Esophagus squamous epithelium (tissue), 5 donors: ENCODE data around the gene TCAP. TPM values are rescaled to one million over a fixed set of nuclear protein-coding genes. Genes with fewer than 3 reads are reported as not detected.

Experiments used
- DNase-seq: peaks from one replicate; lab custom pipeline; 2025; lab: John Stamatoyannopoulos, UW
- H3K27ac ChIP-seq, 4 donors: fragments of 200-600 bp; sonication (generic); one replicate each; pipeline ENCODE4 v1.5.1; 2016 to 2019; ENCODE audit warnings: mild to moderate bottlenecking in 1 of 4
- H3K27me3 ChIP-seq, 4 donors: fragments of 200-600 bp; sonication (generic); 1 replicate in 3 of 4; 2 replicates in 1 of 4; pipeline versions ENCODE4 v1.5.1 to v1.6.0; 2017 to 2021; ENCODE audit warnings: antibody characterized with exemption in 1 of 4
- H3K36me3 ChIP-seq, 3 donors: fragments of 200-600 bp; sonication (generic); one replicate each; pipeline ENCODE4 v1.5.1; 2016 to 2019
- H3K4me1 ChIP-seq, 3 donors: fragments of 200-600 bp; sonication (generic); one replicate each; pipeline ENCODE4 v1.5.1; 2017 to 2019
- H3K4me3 ChIP-seq, 4 donors: fragments of 200-600 bp; sonication (generic); 1 replicate in 3 of 4; 2 replicates in 1 of 4; pipeline ENCODE4 v1.5.1; 2016 to 2019; ENCODE audit warnings: mild to moderate bottlenecking in 2 of 4, moderate library complexity in 1 of 4
- H3K9me3 ChIP-seq, 3 donors: fragments of 200-600 bp; sonication (generic); one replicate each; pipeline ENCODE4 v1.5.1; 2016 to 2019
- POLR2A ChIP-seq, 4 donors: fragments of 450-650 bp; IDR thresholded peaks; one replicate each; pipeline ENCODE4 v1.6.1; 2017; ENCODE audit warnings: antibody characterized with exemption in 4 of 4, mild to moderate bottlenecking in 4 of 4, moderate library complexity in 3 of 4
- WGBS, 2 donors: methylation state at CpG; one replicate each; pipeline ENCODE4 v1.1.5; 2018; 5-methylcytosine and 5-hydroxymethylcytosine counted together
- intact Hi-C: fragments of 100-400 bp; cut with DNase I; formaldehyde crosslinking; loops from one replicate; pipeline ENCODE4 v1.15.0; 2022
- total RNA-seq, 4 donors: library from RNA; depleted of rRNA; stranded (reverse); fragments of >200 nt; gene quantifications; one replicate each; pipeline ENCODE4 v1.1.0, GENCODE V29; 2016
- TF ChIP-seq, protein P1 (sequence below), 6 experiments: fragments of 450-650 bp in 4 of 6; fragments of 200-600 bp in 2 of 6; sonication (generic) in 2 of 6; IDR thresholded peaks; one replicate each; pipeline ENCODE4 v1.5.1; 2016 to 2019; ENCODE audit warnings: antibody characterized with exemption in 6 of 6, mild to moderate bottlenecking in 4 of 6, moderate library complexity in 4 of 6
- donor health status: DM: yes; HTN: yes; CAD: no.

TCAP gene
- total RNA-seq, 4 donors from 2014 or later, result 0.11 to 0.57 (median 0.29) TPM

DNA sequence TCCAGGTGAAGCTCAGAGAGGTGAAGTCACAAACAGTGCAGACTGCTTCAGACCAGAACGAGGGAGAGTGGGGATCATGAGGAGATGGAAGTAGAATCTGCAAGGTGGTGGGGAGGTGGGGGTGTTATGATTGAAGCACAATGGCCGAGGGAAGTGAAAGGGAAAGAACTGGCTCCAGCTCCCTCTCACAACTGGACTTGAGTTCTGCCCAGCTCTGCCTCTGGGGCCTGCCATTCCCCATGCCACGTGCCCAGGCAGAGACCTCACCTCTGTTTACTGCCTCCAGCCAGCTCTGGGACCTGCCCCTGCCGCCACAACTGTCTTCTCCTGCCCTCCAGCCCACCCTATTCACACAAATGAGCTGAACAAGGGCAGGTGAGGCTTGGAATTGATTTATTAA, 5.6 kb downstream of the TCAP start:
- intact Hi-C loops, result no loop called here
- Histone ChIP-seq H3K27me3 (peaks cover 0 to 60% (median 3%) of the 10 kb centered on the region in 4 donors), H3K4me3 (no peak overlapping the region), H3K9me3 (no peaks in the 10 kb centered on the region), H3K27ac (no peak overlapping the region), H3K36me3 (no peaks in the 10 kb centered on the region), H3K4me1 (peaks cover 38 to 78% (median 50%) of the 10 kb centered on the region in 3 donors)
- WGBS, 2 donors, result 36 to 37% methylated on average over 2 to 3 of the region's 4 CpGs
- DNase-seq, result no peak
- no peak for TF ChIP-seq POLR2A (IDR thresholded peaks at IDR 0.05)
- TF ChIP-seq, protein P1, sequence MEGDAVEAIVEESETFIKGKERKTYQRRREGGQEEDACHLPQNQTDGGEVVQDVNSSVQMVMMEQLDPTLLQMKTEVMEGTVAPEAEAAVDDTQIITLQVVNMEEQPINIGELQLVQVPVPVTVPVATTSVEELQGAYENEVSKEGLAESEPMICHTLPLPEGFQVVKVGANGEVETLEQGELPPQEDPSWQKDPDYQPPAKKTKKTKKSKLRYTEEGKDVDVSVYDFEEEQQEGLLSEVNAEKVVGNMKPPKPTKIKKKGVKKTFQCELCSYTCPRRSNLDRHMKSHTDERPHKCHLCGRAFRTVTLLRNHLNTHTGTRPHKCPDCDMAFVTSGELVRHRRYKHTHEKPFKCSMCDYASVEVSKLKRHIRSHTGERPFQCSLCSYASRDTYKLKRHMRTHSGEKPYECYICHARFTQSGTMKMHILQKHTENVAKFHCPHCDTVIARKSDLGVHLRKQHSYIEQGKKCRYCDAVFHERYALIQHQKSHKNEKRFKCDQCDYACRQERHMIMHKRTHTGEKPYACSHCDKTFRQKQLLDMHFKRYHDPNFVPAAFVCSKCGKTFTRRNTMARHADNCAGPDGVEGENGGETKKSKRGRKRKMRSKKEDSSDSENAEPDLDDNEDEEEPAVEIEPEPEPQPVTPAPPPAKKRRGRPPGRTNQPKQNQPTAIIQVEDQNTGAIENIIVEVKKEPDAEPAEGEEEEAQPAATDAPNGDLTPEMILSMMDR (IDR thresholded peaks at IDR 0.05), result no peak

DNA sequence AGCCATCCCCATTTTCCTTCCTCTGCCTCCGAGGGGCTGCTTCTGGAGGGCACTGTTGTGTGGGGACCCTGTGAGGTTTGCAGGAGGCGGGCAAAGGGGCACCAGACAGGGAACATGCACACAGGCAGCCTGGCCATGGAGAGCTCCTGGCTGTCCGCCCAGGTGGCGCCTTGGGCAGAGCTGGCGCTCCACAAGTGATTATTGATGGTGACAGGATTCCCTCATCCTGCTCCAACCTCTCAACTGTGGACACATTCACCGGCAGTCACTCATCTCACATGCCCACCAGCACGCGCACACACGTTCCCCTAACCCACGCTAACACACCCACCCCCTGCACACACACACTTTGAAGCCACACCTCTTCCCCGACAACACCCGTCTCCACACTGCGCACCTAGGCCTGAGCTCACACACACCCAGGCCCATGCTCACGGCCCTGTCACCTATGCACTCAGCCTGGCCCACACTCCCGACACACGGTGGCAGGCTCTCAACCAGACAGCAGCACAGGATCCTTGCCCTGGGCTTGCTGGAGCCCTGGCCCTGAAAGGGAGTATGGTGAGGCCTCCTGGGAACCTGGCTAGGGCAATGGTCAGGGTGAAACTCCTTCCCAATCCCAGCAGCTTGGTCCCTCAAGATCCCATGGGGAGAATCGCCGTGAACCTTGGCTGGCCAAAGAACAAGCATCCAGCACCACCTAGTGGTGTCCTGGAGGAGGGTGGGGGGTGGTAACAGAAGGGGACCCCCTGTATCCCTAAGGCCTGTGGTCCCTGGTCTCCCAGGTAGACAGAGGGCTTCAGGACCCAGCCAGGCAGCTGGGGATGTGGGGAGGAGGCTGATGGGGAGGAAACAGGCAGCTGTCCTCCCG, 6.7 kb downstream of the TCAP start:
- 47 to 49% methylated on average over 9 to 12 of the region's 19 CpGs for WGBS, 2 donors
- TF ChIP-seq, protein P1 (IDR thresholded peaks at IDR 0.05), result peak; percentile 30 to 63 (median 46)
- no peak for TF ChIP-seq POLR2A (IDR thresholded peaks at IDR 0.05)
- intact Hi-C loops, result no loop called here
- H3K27me3 ChIP-seq, result peaks cover 0 to 48% (median 3%) of the 10 kb centered on the region in 4 donors
- no peak for DNase-seq
- peak overlapping the region in 3 of 4 donors; percentile 41 to 69 (median 63) for H3K27ac ChIP-seq
- peaks cover 42 to 78% (median 56%) of the 10 kb centered on the region in 3 donors for H3K4me1 ChIP-seq
- H3K36me3 ChIP-seq, result peaks cover 0 to 7% (median 0%) of the 10 kb centered on the region in 3 donors
- no peak overlapping the region for H3K4me3 ChIP-seq
- H3K9me3 ChIP-seq, result no peaks in the 10 kb centered on the region

DNA sequence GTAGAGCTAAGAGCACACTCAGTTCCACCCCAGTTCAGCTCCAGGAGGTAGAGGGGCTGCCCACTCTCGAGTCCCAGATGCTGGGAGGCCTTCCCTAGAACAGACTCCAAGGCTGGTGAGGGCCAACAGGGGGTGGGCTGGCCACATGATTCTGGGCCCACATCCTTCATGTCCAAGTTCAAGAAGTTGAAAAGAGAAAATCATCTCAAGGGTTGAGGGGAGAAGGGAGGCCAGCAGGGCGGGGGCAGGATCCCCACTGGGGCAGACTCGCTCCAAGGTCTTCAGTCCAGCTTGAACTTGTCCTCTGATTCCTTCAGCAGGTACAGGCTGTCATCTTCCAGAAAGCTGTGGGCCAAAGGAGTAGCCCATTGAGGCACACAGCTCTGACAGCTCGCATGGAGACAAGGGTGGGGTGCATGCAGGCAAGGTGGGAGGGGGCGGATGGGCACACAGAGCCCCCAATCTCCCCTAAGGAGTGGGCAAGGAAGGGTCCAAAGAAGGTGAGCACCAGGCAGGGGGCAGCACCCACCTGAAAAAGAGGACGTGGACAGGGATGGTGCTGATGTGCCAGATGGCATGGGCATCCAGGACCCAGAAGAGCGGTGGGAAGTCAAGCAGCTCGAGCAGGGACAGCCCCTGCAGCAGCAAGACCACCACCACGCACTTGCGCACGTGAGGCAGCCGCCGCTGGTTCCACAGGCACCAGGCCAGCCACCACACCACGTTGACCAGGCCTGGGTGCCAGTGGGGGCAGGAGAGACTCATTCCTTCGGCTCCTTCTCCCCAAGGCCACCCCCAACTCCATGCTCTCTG, 7.6 kb downstream of the TCAP start:
- H3K36me3 ChIP-seq, result peaks cover 0 to 15% (median 0%) of the 10 kb centered on the region in 3 donors
- peak overlapping the region in 3 of 4 donors; percentile 41 to 69 (median 63) for H3K27ac ChIP-seq
- DNase-seq, result no peak
- H3K27me3 ChIP-seq, result peaks cover 0 to 40% (median 3%) of the 10 kb centered on the region in 4 donors
- peaks cover 33 to 78% (median 48%) of the 10 kb centered on the region in 3 donors for H3K4me1 ChIP-seq
- TF ChIP-seq POLR2A (IDR thresholded peaks at IDR 0.05), result no peak
- TF ChIP-seq, protein P1 (IDR thresholded peaks at IDR 0.05), result no peak
- no peaks in the 10 kb centered on the region for H3K9me3 ChIP-seq
- no peak overlapping the region for H3K4me3 ChIP-seq
- WGBS, 2 donors, result 73 to 83% methylated on average over 6 to 13 of the region's 15 CpGs
- intact Hi-C loops, result no loop called here

DNA sequence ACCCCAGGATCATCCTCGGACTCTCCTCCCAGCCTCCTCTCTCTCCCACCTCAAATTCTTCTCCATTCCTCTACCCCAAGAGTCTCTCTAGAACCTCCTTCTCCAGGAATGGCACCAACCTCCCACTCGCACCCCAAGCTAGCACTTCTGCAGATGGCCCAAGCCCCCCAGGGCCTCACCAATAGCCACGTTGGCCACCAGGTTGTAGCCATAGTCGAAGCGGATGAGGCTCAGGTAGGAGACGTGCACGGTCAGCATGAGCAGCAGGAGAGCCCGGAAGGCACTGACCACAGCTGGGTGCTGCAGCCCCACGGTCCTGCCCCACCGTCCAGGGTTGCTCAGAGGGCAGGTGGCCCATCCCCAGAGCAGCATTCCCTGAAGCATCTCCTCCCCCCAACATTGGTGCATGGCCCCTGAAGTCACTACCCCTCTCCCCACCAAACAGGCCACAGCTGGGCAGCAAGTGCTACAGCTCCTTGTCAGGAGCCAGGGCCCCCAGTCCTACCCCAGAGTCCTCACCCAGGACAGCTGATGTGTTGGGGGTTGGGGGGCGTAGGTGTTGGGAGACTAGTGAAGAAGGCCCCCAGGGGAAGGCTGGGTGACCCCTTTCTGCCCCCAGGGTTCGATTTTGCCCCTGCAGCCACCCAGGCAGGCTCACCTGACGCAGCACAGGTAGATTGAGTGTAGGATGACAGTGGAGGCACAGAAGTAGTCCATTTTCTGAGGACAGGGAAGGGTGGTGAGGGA, 8.4 kb downstream of the TCAP start:
- H3K4me1 ChIP-seq, result peaks cover 25 to 78% (median 41%) of the 10 kb centered on the region in 3 donors
- no peak for DNase-seq

More for the DNA sequence above, 8.4 kb downstream of the TCAP start:
- peaks cover 0 to 32% (median 3%) of the 10 kb centered on the region in 4 donors for H3K27me3 ChIP-seq
- peaks cover 0 to 23% (median 0%) of the 10 kb centered on the region in 3 donors for H3K36me3 ChIP-seq
- 56 to 83% methylated on average over 3 to 9 of the region's 13 CpGs for WGBS, 2 donors
- H3K27ac ChIP-seq, result no peak overlapping the region
- no peak overlapping the region for H3K4me3 ChIP-seq
- H3K9me3 ChIP-seq, result no peaks in the 10 kb centered on the region
- intact Hi-C loops, result no loop called here
- no peak for TF ChIP-seq POLR2A (IDR thresholded peaks at IDR 0.05)
- TF ChIP-seq, protein P1 (IDR thresholded peaks at IDR 0.05), result no peak
